PC-3 (cell line): Measurements from ENCODE around the gene PIGH.

Source experiments
- EZH2phosphoT487 ChIP-seq: fragments of 300-600 bp; sonication (generic); IDR thresholded peaks from 2 replicates; pipeline ENCODE4 v1.6.1; 2018; ENCODE audit warnings: mild to moderate bottlenecking, antibody characterized with exemption, low read length, borderline replicate concordance
- TF ChIP-seq, protein P1 (sequence below): fragments of 300-600 bp; sonication (generic); conservative IDR thresholded peaks from 2 replicates; pipeline ENCODE4 v1.5.1; 2017; ENCODE audit warnings: antibody characterized with exemption, low read depth, mild to moderate bottlenecking, low read length

DNA sequence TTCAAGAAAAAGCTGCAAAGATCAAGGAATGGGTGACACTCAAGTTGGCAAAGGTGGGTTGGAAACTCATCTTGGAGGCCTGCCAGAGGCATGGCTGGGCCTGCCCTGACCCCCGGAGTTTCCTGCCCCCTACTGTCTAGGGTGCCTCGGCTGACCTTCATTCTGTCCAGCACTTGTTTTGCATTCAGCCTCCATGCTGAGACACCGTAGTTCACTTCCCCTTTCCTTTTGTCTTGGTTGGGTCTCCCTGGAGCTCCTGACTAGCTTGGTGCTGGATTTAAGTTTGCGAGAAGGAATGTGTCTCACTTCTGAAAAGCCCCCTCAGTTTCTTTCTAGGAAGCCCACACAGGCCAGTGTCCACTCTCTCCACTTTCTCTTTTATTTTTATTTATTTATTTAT is 40.4 kb downstream of the PIGH start:
- no peak for TF ChIP-seq EZH2phosphoT487
- TF ChIP-seq, protein P1, sequence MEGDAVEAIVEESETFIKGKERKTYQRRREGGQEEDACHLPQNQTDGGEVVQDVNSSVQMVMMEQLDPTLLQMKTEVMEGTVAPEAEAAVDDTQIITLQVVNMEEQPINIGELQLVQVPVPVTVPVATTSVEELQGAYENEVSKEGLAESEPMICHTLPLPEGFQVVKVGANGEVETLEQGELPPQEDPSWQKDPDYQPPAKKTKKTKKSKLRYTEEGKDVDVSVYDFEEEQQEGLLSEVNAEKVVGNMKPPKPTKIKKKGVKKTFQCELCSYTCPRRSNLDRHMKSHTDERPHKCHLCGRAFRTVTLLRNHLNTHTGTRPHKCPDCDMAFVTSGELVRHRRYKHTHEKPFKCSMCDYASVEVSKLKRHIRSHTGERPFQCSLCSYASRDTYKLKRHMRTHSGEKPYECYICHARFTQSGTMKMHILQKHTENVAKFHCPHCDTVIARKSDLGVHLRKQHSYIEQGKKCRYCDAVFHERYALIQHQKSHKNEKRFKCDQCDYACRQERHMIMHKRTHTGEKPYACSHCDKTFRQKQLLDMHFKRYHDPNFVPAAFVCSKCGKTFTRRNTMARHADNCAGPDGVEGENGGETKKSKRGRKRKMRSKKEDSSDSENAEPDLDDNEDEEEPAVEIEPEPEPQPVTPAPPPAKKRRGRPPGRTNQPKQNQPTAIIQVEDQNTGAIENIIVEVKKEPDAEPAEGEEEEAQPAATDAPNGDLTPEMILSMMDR, result no peak
